ENCODE measurements around the gene CD44. TPM values are rescaled to one million over a fixed set of nuclear protein-coding genes. Genes with fewer than 3 reads are reported as not detected.

Gene CD44
- total RNA-seq, 2 donors from 2014 or later: 321 to 613 TPM

DNA sequence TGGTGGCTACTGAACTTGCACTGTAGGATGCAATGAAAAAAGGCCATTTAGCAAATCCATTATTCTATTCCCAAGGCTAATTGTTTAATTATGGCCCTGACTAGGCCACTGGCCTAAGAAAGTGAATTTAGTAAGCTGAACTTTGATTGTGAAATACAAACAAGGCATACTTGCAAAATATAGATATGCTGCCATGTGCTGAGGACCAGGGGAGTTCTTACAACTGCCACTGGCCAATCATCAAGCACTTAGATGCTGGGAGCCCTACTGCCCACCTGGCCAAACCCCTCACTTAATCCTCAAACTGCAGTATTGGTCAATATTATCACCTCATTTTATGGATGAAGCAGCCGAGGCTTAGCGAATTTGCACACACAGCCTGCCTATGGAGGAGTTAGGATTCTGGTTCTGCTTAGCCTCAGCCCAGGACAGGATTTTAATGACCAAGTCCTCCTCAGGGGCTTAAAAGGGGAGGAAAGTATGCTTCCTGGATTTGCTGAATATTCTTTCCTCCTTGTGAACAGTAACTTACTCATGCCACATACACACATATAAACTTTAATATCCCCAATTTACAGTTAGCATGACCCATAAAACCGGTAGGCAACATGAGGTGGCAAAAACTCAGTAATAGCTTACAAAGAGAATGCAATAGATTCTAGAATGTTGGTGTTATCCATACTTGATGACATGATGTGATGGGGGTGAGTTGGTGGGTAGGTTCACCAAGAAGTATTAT lies 39.3 kb downstream of the CD44 start:
- Histone ChIP-seq H3K36me3 (peaks cover 25% of the 10 kb centered on the region), H3K27ac (no peak overlapping the region), H3K4me3 (no peak overlapping the region), H3K9me3 (no peaks in the 10 kb centered on the region), H3K4me1 (ENCODE audit: control insufficient read depth in 1 of 2, low read depth in 2 of 2) (peaks cover 42 to 62% of the 10 kb centered on the region in 2 donors), H3K27me3 (replicated peaks; ENCODE audit: insufficient read depth) (no peaks in the 10 kb centered on the region)
- TF ChIP-seq, protein P1, sequence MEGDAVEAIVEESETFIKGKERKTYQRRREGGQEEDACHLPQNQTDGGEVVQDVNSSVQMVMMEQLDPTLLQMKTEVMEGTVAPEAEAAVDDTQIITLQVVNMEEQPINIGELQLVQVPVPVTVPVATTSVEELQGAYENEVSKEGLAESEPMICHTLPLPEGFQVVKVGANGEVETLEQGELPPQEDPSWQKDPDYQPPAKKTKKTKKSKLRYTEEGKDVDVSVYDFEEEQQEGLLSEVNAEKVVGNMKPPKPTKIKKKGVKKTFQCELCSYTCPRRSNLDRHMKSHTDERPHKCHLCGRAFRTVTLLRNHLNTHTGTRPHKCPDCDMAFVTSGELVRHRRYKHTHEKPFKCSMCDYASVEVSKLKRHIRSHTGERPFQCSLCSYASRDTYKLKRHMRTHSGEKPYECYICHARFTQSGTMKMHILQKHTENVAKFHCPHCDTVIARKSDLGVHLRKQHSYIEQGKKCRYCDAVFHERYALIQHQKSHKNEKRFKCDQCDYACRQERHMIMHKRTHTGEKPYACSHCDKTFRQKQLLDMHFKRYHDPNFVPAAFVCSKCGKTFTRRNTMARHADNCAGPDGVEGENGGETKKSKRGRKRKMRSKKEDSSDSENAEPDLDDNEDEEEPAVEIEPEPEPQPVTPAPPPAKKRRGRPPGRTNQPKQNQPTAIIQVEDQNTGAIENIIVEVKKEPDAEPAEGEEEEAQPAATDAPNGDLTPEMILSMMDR (IDR thresholded peaks at IDR 0.05): no peak
- no peak for DNase-seq (ENCODE audit: low spot score)
- no peak for ATAC-seq (ENCODE audit: insufficient number of reproducible peaks, low FRiP score, low read depth)

- Histone ChIP-seq H3K9me3 (no peaks in the 10 kb centered on the region), H3K36me3 (peaks cover 31% of the 10 kb centered on the region), H3K4me1 (ENCODE audit: control insufficient read depth in 1 of 2, low read depth in 2 of 2) (peaks cover 36 to 56% of the 10 kb centered on the region in 2 donors), H3K27ac (peak overlapping the region; percentile 12 to 72), H3K4me3 (no peak overlapping the region), H3K27me3 (replicated peaks; ENCODE audit: insufficient read depth) (no peaks in the 10 kb centered on the region)
- TF ChIP-seq, protein P1 (IDR thresholded peaks at IDR 0.05): no peak
- DNase-seq (ENCODE audit: low spot score): no peak
- no peak for ATAC-seq (ENCODE audit: insufficient number of reproducible peaks, low FRiP score, low read depth)
Measured at GRCh38 chr11:35178873-35179272, 39.9 kb downstream of the CD44 start.

DNA sequence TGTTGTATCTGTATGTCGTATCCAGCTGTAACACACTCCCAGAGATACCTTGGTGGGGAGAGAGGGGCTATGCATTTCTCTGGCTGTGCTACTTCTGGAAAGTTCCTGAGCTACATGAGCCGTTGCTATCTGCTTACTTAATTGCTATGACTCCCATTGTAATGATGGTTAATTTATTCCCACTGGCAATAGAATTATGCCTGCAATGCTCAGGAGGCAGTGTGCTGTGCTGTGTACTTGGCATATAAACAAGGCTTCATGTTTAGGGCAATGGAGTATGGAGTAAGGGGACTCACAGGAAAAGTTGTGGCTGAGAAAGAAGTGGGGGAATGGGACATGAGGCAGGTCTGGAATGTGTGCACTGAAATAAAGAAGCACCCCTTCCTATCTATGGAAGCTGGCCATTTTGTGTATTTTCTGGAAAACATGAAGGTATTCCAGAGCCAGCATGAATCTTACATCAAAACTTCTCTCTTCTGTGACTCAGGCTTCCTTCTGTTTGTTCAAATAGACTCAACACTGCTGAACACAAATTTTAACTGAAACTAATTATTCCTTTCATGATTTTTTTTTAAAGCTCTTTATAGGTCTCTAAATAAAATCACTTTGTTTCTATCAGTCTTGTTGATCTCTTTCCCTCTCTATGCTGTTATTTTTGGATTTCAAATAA lies 40.6 kb downstream of the CD44 start:
- Histone ChIP-seq H3K4me1 (ENCODE audit: control insufficient read depth in 1 of 2, low read depth in 2 of 2) (peaks cover 29 to 48% of the 10 kb centered on the region in 2 donors), H3K4me3 (no peak overlapping the region), H3K9me3 (no peaks in the 10 kb centered on the region), H3K27me3 (replicated peaks; ENCODE audit: insufficient read depth) (no peaks in the 10 kb centered on the region), H3K27ac (peak overlapping the region; percentile 63 to 72), H3K36me3 (peaks cover 37% of the 10 kb centered on the region)
- ATAC-seq (ENCODE audit: insufficient number of reproducible peaks, low FRiP score, low read depth): no peak
- no peak for DNase-seq (ENCODE audit: low spot score)
- TF ChIP-seq, protein P1 (IDR thresholded peaks at IDR 0.05): no peak

DNA sequence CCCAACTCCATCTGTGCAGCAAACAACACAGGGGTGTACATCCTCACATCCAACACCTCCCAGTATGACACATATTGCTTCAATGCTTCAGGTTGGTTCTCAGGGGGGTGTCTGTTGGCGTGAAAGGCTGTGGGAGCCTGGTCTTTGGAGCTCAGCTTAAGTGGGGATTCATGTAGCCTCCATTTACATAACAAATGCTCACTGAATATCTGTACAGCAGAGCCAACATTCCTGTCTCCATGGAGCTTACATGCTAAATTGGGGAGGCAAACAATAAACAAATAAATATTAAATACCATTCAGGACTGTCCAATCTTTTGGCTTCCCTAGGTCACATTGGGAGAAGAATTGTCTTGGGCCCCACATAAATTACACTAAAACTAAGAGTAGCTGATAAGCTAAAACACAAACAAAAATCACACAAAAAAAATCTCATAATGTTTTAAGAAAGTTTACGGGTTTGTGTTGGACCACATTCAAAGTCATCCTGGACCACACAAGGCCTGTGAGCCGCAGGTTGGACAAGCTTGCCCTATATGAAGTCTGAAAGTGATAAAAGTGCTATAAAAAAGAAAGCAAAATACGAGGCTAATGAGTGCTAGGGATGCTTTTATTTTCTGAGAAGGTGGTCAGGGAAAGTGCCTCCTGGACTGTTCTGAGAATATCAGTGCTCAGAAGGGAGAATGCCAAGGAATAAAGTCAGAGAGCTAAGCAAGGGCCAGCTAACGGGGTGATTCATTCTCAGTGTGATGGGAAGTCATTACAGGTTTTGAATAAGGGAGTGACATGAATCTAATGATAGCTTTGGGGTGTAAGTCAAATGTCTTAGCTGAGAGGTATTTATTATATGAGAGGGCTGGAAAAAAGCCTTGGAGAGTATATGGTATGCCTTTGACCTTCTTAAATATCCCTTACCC lies 41.6 kb downstream of the CD44 start:
- H3K27me3 ChIP-seq (replicated peaks; ENCODE audit: insufficient read depth): no peaks in the 10 kb centered on the region
- TF ChIP-seq, protein P1 (IDR thresholded peaks at IDR 0.05): no peak
- ATAC-seq (ENCODE audit: insufficient number of reproducible peaks, low FRiP score, low read depth) (peak; percentile 32), DNase-seq (ENCODE audit: low spot score) (no peak)
- H3K4me1 ChIP-seq (ENCODE audit: control insufficient read depth in 1 of 2, low read depth in 2 of 2): peaks cover 19 to 38% of the 10 kb centered on the region in 2 donors
- H3K27ac ChIP-seq: peak overlapping the region; percentile 63 to 72
- no peak overlapping the region for H3K4me3 ChIP-seq
- no peaks in the 10 kb centered on the region for H3K9me3 ChIP-seq
- peaks cover 37% of the 10 kb centered on the region for H3K36me3 ChIP-seq

Data from thoracic aorta (tissue), 2 donors.